CD1c-positive myeloid dendritic cell (primary cell): Measurements from ENCODE around the gene SGTB.
A peak's percentile ranks its signal among the peaks of the same experiment; 100 is the strongest.

Experiments used
- DNase-seq: peaks from one replicate; pipeline ENCODE4 v3.0.0-alpha.2; 2016; ENCODE audit errors: extremely low spot score

SGTB gene

DNA sequence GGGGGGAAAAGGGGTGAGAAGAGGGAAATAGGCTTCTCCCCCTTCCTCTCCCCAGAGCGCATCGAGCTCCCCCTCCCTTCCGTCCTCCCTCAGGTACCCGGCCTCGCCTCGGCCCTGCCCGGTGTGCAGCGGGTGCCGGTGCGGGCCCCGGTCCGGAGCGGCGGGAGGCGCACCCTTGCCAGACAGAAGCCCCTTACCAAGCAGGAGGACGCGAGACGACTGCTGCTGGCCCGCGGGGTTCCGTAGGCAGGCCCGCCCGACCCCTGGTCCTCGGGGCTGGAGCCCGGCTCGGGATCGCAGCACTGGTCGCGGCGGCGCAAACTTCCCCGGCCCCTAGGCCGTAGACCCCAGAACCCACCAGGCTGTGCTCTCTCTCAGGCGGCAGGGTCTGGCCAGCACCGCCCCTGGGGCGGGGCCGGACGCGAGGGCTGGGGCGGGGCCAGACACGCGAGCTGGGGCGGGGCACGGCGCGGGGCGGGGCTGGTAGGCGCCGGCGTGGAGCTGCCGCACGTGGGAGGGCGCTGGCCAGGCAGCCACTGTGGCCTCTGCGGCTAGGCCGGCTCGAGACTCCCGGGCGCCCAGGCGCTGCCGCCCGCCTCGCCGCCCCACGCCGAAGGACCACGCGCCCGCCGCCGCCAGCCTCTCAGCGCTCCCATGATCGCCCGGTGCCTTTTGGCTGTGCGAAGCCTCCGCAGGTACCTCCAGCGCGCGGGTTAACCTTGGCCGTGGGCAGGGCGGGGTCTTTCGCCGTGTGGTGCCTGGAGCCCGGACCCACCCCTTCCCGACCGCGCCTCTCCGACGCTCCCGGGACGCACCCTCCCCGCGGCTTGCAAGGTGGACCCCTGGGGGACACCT, at the start of gene SGTB, which contains the start of gene NLN:
SGTB (minus strand) TSS at position 390 of the 855 bp plus-strand sequence. CDS start 1,302 bp downstream, outside the sequence.
NLN (plus strand) TSS at position 486 of the 855 bp plus-strand sequence; CDS start at position 655, 169 bp downstream.
- DNase-seq, result peak; percentile 93

DNA sequence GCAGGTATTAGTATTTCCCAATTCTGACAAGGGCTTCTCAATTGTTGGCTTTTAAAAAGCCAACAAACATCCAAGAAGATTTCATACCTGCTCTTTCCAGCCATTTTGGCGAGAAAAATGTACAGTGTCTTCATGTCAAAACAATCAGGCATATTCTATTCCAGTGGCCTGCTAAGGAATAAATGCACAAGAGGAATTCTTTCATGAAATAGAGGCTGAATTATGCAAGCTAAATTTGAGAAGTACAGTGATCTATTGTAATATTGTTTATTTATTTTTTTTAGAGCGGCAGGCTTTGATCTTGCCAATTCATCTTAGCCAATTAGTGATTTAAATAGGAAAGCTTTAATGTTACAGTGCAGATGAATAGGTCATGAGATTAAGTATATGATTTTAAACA, 49.4 kb upstream of the SGTB start:
- no peak for DNase-seq

GRCh38 chr5:65769539-65769938, 47.6 kb upstream of the SGTB start:
- DNase-seq, result no peak

DNA sequence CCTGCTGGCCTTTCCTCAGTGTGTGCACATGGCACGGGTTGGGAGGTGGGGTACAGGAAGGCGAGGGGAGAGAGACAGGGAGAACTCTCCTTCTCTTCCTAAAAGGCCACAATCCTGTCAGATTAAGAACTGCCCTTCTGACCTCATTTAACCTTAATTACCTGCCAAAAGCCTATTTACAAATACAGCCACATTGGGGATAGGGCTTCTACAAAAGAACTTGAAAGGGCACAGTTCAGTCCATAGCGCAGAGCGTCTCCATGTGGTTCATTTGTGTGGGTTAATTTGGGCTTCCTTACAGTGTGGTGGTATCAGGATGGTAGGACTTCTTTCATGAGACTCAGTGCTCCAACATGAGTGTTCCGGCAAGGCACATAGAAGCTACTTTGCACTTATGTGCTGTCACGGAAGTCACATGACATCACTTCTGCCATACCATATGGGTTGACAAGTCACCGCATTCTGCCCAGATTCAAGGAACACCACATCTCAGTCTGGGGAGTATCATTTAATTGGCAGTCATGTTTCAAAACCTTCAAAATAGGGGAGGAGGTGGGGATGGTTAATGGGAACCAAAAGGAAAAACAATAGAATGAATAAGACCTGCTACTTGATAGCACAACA, 46.9 kb upstream of the SGTB start:
- DNase-seq, result no peak

DNA sequence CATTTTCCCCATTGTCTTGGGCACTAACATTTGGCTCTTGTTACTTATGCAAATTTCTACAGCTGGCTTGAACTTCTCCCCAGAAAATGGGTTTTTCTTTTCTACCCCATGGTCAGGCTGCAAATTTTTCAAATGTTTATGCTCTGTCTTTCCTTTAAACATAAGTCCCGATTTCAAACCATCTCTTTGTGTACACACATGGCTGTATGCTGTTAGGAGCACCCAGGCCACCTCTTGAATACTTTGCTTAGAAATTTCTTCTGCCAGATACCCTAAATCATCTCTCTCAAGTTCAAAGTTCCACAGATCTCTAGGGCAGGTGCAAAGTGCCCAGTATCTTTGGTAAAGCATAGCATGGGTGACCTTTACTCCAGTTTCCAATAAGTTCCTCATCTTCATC, 45.7 kb upstream of the SGTB start:
- no peak for DNase-seq

GRCh38 chr5:65766781-65767180, 44.9 kb upstream of the SGTB start:
- no peak for DNase-seq

GRCh38 chr5:65766175-65766574, 44.3 kb upstream of the SGTB start:
- no peak for DNase-seq

GRCh38 chr5:65765582-65765981, 43.7 kb upstream of the SGTB start:
- no peak for DNase-seq

GRCh38 chr5:65762234-65762633, 40.3 kb upstream of the SGTB start:
- no peak for DNase-seq

DNA sequence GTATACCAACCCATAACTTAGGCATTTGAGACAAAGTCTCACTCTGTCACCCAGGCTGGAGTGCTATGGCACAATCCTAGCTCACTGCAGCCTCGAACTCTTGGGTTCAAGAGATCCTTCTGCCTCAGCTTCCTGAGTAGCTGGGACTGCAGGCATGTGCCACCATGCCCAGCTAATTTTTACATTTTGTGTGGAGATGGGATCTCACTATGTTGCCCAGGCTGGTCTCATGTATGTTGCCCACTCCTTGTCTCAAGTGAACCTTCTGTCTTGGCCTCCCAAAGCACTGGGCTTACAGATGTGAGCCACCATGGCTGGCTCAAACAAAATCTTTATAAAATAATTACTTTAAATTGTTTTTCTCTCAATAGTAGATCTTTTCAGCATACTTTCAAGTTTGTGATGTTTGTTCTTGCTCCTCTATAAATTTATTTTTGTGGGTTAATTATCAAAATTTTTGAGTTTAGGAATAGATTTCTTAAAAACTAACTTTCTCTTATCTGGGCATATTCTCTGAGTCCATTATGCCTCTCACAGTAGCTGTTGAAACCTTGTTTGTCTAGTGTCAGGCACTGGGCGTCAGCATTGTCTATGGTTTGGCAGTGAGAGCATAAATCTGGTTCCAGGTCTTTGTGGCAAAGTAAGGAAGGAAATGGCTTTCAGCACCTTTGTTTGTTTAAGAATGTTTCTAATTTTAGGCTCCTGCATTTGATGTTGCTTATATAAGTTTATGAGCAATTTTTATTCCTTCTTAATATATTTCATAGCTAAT, 38.8 kb upstream of the SGTB start:
- peak; percentile 21 for DNase-seq

DNA sequence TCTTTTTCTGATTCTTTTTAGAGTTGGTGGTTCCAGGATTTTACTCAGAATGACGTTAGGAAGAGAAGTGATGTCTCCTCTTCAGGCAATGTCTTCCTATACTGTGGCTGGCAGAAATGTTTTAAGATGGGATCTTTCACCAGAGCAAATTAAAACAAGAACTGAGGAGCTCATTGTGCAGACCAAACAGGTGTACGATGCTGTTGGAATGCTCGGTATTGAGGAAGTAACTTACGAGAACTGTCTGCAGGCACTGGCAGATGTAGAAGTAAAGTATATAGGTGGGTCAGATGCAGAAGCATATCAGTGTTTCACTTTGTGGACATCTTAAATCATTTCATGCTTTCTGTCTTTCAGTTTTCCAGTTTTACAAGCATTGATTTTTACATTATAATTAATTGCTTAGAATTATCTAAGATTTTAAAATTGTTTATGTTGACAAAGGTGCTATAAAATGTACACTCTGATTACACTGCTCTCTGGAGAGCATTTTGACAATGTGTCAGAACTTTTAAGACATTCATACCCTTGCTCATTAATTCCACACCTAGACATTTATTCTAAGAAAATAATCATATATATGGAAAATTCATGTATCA, 36.7 kb upstream of the SGTB start:
- no peak for DNase-seq

DNA sequence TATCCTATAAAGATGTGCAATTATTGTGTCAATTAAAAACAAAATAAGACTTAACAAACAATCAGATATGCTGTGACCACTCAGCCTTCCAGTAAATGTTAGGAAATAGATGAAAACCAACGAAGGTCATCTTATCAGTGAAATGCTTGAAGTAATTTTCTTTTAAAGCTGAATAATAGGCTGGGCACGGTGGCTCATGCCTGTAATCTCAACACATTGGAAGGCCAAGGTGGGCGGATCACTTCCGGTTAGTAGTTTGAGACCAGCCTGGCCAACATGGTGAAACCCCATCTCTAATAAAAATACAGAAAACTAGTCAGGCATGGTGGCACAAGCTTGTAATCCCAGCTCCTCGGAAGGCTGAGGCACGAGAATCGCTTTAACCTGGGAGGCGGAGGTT, 31.3 kb upstream of the SGTB start:
- no peak for DNase-seq

DNA sequence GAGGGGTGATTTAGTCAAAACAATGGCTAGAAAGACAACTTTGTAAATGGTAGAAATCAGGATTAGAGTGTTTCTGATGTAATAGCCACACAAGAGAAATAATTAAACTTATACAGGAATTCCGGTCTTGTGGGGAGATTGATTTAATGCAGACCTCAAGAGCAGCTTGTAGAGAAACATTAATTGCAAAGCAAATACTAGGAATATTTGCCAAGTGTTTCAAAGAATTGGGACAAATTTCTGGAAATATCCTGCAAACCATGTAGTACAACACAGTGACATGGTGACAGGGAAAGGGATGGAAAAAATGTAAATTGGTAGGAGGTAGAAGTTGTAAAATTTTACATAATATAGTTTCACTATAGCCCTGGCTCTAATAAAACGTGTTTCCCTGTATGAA, 29.0 kb upstream of the SGTB start:
- DNase-seq, result no peak

DNA sequence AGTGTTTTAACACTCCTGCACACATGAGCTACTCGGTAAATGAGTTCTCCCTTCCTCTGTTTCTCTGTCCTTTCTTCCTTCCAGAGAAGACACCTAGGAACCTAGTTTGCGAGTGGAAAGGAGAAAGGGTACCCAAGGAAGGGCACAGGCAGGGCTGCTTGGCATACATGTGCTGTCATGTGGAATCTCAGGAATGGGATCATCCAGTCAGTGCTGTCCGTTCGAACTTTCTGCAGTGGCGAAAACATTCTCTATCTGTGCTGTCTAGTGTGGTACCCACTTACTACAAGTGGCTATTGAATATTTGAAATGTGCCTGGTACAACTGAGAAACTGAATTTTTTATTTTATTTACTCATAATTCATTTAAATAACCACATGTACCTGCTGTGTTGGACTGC, 28.0 kb upstream of the SGTB start:
- no peak for DNase-seq

GRCh38 chr5:65749221-65749844, 27.4 kb upstream of the SGTB start:
- DNase-seq, result no peak

- DNase-seq, result peak; percentile 49
Observed at GRCh38 chr5:65742565-65743231, 20.8 kb upstream of the SGTB start.

DNA sequence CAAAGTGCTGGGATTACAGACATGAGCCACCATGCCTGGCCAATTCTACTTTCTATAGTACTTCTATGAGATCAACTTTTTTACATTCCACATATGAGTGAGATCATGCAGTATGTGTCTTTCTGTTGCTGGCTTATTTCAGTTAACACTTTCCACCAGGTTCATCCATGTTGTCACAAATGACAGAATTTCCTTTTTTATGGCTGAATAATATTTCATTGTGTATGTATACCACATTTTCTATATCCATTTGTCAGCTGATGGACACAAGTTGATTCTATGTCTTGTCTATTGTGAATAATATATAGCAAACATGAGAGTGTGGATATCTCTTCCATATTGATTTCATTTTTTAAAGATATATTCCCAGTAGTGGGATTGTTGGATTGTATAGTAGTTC, 17.3 kb upstream of the SGTB start:
- no peak for DNase-seq

- DNase-seq, result no peak
Observed at GRCh38 chr5:65738305-65738704, 16.4 kb upstream of the SGTB start.

DNA sequence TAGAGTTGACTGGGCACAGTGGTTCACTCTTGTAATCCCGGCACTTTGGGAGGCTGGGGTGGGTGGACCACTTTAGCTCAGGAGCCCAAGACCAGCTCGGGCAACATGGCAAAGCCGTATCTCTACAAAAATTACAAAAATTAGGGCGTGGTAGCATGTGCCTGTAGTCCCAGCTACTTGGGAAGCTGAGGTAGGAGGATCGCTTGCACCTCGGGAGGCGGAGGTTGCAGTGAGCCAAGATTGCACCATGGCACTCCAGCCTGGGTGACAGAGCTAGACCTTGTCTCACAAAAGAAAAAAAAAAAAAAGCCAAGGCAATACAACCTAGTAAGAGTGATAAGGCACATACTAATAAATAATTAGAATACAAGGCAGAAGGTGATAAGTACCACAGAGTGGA, 15.9 kb upstream of the SGTB start:
- no peak for DNase-seq

GRCh38 chr5:65736011-65736410, 14.1 kb upstream of the SGTB start:
- DNase-seq, result no peak

- peak; percentile 57 for DNase-seq
Observed at GRCh38 chr5:65734921-65735320, 13.0 kb upstream of the SGTB start.
